Stomach (tissue), 9 donors: ENCODE measurements around the gene DUSP28. TPM values are rescaled to one million over a fixed set of nuclear protein-coding genes. Genes with fewer than 3 reads are reported as not detected.

Experiments used
- DNase-seq, 2 donors: peaks; one replicate each; pipeline versions ENCODE4 v3.0.0 to v3.0.0-alpha.2; 2013 to 2019
- H3K27ac ChIP-seq, 5 donors: fragments of 200-600 bp in 4 of 5; sonication (generic) in 4 of 5; one replicate each; pipeline ENCODE4 v1.5.1; 2013 to 2019; ENCODE audit warnings: mild to moderate bottlenecking in 1 of 5, moderate library complexity in 1 of 5
- H3K27me3 ChIP-seq, 3 donors: fragments of 200-600 bp; sonication (generic); one replicate each; pipeline ENCODE4 v1.5.1; 2017 to 2019; ENCODE audit warnings: mixed run types in 1 of 3
- H3K36me3 ChIP-seq, 4 donors: fragments of 200-600 bp; sonication (generic); 1 replicate in 3 of 4; 2 replicates in 1 of 4; pipeline ENCODE4 v1.5.1; 2016 to 2019
- H3K4me1 ChIP-seq, 4 donors: fragments of 200-600 bp; sonication (generic); one replicate each; pipeline ENCODE4 v1.5.1; 2016 to 2019
- H3K4me3 ChIP-seq, 4 donors: fragments of 200-600 bp; sonication (generic) in 3 of 4; one replicate each; pipeline ENCODE4 v1.5.1; 2016 to 2019; ENCODE audit warnings: mild to moderate bottlenecking in 1 of 4
- H3K9me3 ChIP-seq, 4 donors: fragments of 200-600 bp; sonication (generic); one replicate each; pipeline ENCODE4 v1.5.1; 2016 to 2019
- EP300 ChIP-seq: sonication (generic); formaldehyde crosslinking; IDR thresholded peaks from one replicate; pipeline ENCODE4 v1.6.1; 2017; ENCODE audit warnings: antibody characterized with exemption
- POLR2A ChIP-seq, 4 donors: fragments of 450-650 bp; IDR thresholded peaks; one replicate each; pipeline ENCODE4 v1.6.1; 2016; ENCODE audit warnings: antibody characterized with exemption in 4 of 4, control low read depth in 2 of 4, mild to moderate bottlenecking in 1 of 4, moderate library complexity in 1 of 4
- POLR2AphosphoS5 ChIP-seq, 3 donors: sonication (generic); formaldehyde crosslinking; IDR thresholded peaks; one replicate each; pipeline ENCODE4 v1.6.1; 2016; ENCODE audit warnings: antibody characterized with exemption in 3 of 3
- WGBS, 5 donors: extraction: QIAGEN DNeasy Blood & Tissue Kit in 3 of 5; methylation state at CpG; one replicate each; pipeline versions ENCODE4 v1.1.5 to v1.1.7; 2013 to 2018; 5-methylcytosine and 5-hydroxymethylcytosine counted together
- intact Hi-C: fragments of 100-400 bp; cut with DNase I; formaldehyde crosslinking; loops from one replicate; pipeline ENCODE4 v1.15.1; 2023; ENCODE audit warnings: low total_unique reads
- polyA plus RNA-seq, 3 donors: library from polyadenylated mRNA; stranded (reverse); fragments of 200-250 nt; gene quantifications; one replicate each; pipeline ENCODE4 v1.2.3, GENCODE V29; 2013
- total RNA-seq, 5 donors: library from RNA; depleted of rRNA; stranded (reverse); fragments of >200 nt; gene quantifications; one replicate each; pipeline versions ENCODE4 v1.1.0 to v1.2.3, GENCODE V29; 2014 to 2016
- TF ChIP-seq, protein P1 (sequence below), 7 experiments: fragments of 450-650 bp in 4 of 7; fragments of 200-600 bp in 3 of 7; sonication (generic) in 3 of 7; IDR thresholded peaks; one replicate each; pipeline ENCODE4 v1.5.1; 2016 to 2019; ENCODE audit warnings: antibody characterized with exemption in 7 of 7, control low read depth in 2 of 7, mild to moderate bottlenecking in 1 of 7
- donor health status: healthy with polysubstance abuse.
- donor health status: Bipolar disorder and iron deficiency.
- donor health status: healthy.

DUSP28 gene
- total and polyA plus RNA-seq, 8 donors, result 1.3 to 71.5 (median 4.0) TPM

DNA sequence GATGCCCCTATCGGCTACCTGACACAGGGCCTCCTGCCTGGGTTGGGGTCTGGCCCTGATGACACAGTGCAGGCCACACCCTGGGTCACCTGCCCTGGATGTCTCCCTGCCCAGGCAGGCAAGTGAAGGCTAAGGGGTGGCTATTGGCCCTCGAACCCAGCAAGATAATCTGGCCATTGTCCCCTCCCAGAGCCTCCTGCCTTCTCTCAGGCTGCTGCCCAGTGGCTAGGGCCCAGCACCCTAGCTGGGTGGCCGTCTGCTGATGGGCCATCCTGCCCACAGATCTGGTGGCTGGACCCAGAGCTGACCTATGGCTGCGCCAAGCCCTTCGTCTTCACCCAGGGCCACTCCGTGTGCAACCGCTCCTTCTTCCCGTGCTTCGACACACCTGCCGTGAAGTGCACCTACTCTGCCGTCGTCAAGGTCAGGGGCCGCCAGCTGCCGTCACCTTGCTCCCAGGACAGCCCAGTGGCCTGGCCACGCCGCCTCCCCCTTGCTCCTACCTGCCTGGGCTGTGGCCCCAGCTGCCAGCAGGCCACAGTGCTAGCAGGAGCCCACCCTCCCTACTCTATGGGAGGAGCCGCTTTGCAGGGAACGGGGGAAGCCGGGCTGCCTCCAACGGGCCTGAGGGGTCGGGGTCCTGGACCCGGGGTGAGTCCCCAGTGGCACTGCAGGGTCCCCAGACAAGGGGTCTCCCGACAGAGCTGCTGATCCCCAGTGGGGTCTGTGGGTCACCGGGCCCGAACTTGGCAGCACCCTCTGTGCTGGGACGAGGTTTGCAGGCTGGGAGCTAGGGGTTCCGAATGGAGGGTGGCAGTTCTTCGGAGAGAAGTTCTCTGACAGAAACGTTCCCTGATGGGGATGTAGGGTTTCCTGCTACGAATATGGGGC is 12.2 kb downstream of the DUSP28 start:
- 85 to 92% (median 88%) methylated on average over 24 to 30 of the region's 30 CpGs for WGBS, 5 donors
- no peak for DNase-seq
- Histone ChIP-seq H3K4me3 (no peak overlapping the region), H3K9me3 (no peaks in the 10 kb centered on the region), H3K27me3 (no peaks in the 10 kb centered on the region), H3K36me3 (peaks cover 38 to 66% (median 53%) of the 10 kb centered on the region in 4 donors), H3K4me1 (peaks cover 26 to 59% (median 55%) of the 10 kb centered on the region in 4 donors), H3K27ac (no peak overlapping the region)
- TF ChIP-seq POLR2AphosphoS5 (IDR thresholded peaks at IDR 0.05) (no peak), POLR2A (IDR thresholded peaks at IDR 0.05) (no peak), EP300 (no peak)
- TF ChIP-seq, protein P1, sequence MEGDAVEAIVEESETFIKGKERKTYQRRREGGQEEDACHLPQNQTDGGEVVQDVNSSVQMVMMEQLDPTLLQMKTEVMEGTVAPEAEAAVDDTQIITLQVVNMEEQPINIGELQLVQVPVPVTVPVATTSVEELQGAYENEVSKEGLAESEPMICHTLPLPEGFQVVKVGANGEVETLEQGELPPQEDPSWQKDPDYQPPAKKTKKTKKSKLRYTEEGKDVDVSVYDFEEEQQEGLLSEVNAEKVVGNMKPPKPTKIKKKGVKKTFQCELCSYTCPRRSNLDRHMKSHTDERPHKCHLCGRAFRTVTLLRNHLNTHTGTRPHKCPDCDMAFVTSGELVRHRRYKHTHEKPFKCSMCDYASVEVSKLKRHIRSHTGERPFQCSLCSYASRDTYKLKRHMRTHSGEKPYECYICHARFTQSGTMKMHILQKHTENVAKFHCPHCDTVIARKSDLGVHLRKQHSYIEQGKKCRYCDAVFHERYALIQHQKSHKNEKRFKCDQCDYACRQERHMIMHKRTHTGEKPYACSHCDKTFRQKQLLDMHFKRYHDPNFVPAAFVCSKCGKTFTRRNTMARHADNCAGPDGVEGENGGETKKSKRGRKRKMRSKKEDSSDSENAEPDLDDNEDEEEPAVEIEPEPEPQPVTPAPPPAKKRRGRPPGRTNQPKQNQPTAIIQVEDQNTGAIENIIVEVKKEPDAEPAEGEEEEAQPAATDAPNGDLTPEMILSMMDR (IDR thresholded peaks at IDR 0.05), result no peak
- intact Hi-C loops, result no loop called here

DNA sequence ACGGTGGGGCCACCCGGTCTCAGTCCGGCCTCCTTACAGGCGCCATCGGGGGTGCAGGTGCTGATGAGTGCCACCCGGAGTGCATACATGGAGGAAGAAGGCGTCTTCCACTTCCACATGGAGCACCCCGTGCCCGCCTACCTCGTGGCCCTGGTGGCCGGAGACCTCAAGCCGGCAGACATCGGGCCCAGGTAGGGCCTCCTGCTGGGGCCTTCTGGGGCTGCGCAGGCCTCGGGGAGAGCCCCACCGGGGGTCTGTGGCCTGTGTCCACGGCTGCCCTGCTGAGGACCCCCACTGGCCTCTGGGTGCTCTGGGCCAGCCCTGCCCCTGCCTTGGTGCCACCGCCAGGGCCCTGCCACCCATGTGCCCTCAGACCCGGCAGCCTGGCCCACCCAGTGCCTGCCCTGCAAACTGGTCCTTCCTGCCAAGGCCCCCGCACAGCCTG is 12.9 kb downstream of the DUSP28 start:
- 86 to 93% (median 87%) methylated on average over 15 to 20 of the region's 20 CpGs for WGBS, 5 donors
- TF ChIP-seq POLR2A (IDR thresholded peaks at IDR 0.05) (no peak), POLR2AphosphoS5 (IDR thresholded peaks at IDR 0.05) (no peak), EP300 (no peak)
- TF ChIP-seq, protein P1 (IDR thresholded peaks at IDR 0.05), result no peak
- Histone ChIP-seq H3K27me3 (no peaks in the 10 kb centered on the region), H3K4me1 (peaks cover 21 to 59% (median 52%) of the 10 kb centered on the region in 4 donors), H3K27ac (no peak overlapping the region), H3K4me3 (no peak overlapping the region), H3K9me3 (no peaks in the 10 kb centered on the region), H3K36me3 (peaks cover 46 to 73% (median 60%) of the 10 kb centered on the region in 4 donors)
- intact Hi-C loops, result no loop called here
- no peak for DNase-seq

- H3K36me3 ChIP-seq, result peaks cover 47 to 80% (median 67%) of the 10 kb centered on the region in 4 donors
- WGBS, 5 donors, result 86 to 93% (median 89%) methylated on average over 28 to 37 of the region's 37 CpGs
- H3K9me3 ChIP-seq, result no peaks in the 10 kb centered on the region
- intact Hi-C loops, result no loop called here
- no peaks in the 10 kb centered on the region for H3K27me3 ChIP-seq
- H3K27ac ChIP-seq, result no peak overlapping the region
- H3K4me3 ChIP-seq, result no peak overlapping the region
- peaks cover 24 to 66% (median 57%) of the 10 kb centered on the region in 4 donors for H3K4me1 ChIP-seq
- TF ChIP-seq POLR2A (IDR thresholded peaks at IDR 0.05), result no peak
- TF ChIP-seq EP300, result no peak
- TF ChIP-seq POLR2AphosphoS5 (IDR thresholded peaks at IDR 0.05), result no peak
- TF ChIP-seq, protein P1 (IDR thresholded peaks at IDR 0.05), result no peak
- DNase-seq, result no peak
These were observed 13.6 kb downstream of the DUSP28 start for GRCh38 chr2:240573516-240574385.
